Stomach (tissue), 9 donors: ENCODE data around the gene FLAD1. TPM values are rescaled to one million over a fixed set of nuclear protein-coding genes. Genes with fewer than 3 reads are reported as not detected.

Experiments
- DNase-seq, 2 donors: peaks; one replicate each; pipeline versions ENCODE4 v3.0.0 to v3.0.0-alpha.2; 2013 to 2019
- H3K27ac ChIP-seq, 5 donors: fragments of 200-600 bp in 4 of 5; sonication (generic) in 4 of 5; one replicate each; pipeline ENCODE4 v1.5.1; 2013 to 2019; ENCODE audit warnings: mild to moderate bottlenecking in 1 of 5, moderate library complexity in 1 of 5
- H3K27me3 ChIP-seq, 3 donors: fragments of 200-600 bp; sonication (generic); one replicate each; pipeline ENCODE4 v1.5.1; 2017 to 2019; ENCODE audit warnings: mixed run types in 1 of 3
- H3K36me3 ChIP-seq, 4 donors: fragments of 200-600 bp; sonication (generic); 1 replicate in 3 of 4; 2 replicates in 1 of 4; pipeline ENCODE4 v1.5.1; 2016 to 2019
- H3K4me1 ChIP-seq, 4 donors: fragments of 200-600 bp; sonication (generic); one replicate each; pipeline ENCODE4 v1.5.1; 2016 to 2019
- H3K4me3 ChIP-seq, 4 donors: fragments of 200-600 bp; sonication (generic) in 3 of 4; one replicate each; pipeline ENCODE4 v1.5.1; 2016 to 2019; ENCODE audit warnings: mild to moderate bottlenecking in 1 of 4
- H3K9me3 ChIP-seq, 4 donors: fragments of 200-600 bp; sonication (generic); one replicate each; pipeline ENCODE4 v1.5.1; 2016 to 2019
- EP300 ChIP-seq: sonication (generic); formaldehyde crosslinking; IDR thresholded peaks from one replicate; pipeline ENCODE4 v1.6.1; 2017; ENCODE audit warnings: antibody characterized with exemption
- POLR2A ChIP-seq, 4 donors: fragments of 450-650 bp; IDR thresholded peaks; one replicate each; pipeline ENCODE4 v1.6.1; 2016; ENCODE audit warnings: antibody characterized with exemption in 4 of 4, control low read depth in 2 of 4, mild to moderate bottlenecking in 1 of 4, moderate library complexity in 1 of 4
- POLR2AphosphoS5 ChIP-seq, 3 donors: sonication (generic); formaldehyde crosslinking; IDR thresholded peaks; one replicate each; pipeline ENCODE4 v1.6.1; 2016; ENCODE audit warnings: antibody characterized with exemption in 3 of 3
- WGBS, 5 donors: extraction: QIAGEN DNeasy Blood & Tissue Kit in 3 of 5; methylation state at CpG; one replicate each; pipeline versions ENCODE4 v1.1.5 to v1.1.7; 2013 to 2018; 5-methylcytosine and 5-hydroxymethylcytosine counted together
- intact Hi-C: fragments of 100-400 bp; cut with DNase I; formaldehyde crosslinking; loops from one replicate; pipeline ENCODE4 v1.15.1; 2023; ENCODE audit warnings: low total_unique reads
- polyA plus RNA-seq, 3 donors: library from polyadenylated mRNA; stranded (reverse); fragments of 200-250 nt; gene quantifications; one replicate each; pipeline ENCODE4 v1.2.3, GENCODE V29; 2013
- total RNA-seq, 5 donors: library from RNA; depleted of rRNA; stranded (reverse); fragments of >200 nt; gene quantifications; one replicate each; pipeline versions ENCODE4 v1.1.0 to v1.2.3, GENCODE V29; 2014 to 2016
- TF ChIP-seq, protein P1 (sequence below), 7 experiments: fragments of 450-650 bp in 4 of 7; fragments of 200-600 bp in 3 of 7; sonication (generic) in 3 of 7; IDR thresholded peaks; one replicate each; pipeline ENCODE4 v1.5.1; 2016 to 2019; ENCODE audit warnings: antibody characterized with exemption in 7 of 7, control low read depth in 2 of 7, mild to moderate bottlenecking in 1 of 7
- donor health status: healthy with polysubstance abuse.
- donor health status: Bipolar disorder and iron deficiency.
- donor health status: healthy.

Gene FLAD1
- total and polyA plus RNA-seq, 8 donors = 14.1 to 76.5 (median 42.1) TPM

DNA sequence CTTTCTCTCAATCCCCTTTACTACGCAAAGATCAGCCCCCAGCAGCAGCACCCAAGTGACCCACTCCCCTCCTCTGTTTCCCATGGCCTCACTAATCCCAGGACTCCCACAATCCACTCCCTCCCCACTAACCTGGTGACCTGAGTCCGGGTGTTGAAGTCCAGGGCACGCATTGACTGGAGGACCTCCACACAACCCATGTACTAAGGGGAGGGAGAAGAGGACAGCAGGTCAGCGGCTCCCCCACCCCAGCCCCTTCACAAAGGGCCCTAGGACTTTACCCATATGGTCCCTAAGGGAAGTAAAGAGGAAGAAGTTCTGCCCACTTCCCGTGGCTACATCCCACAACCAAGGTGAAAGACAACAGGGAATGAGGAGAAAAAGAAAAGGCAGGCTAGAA lies 13.9 kb upstream of the FLAD1 start:
- TF ChIP-seq POLR2AphosphoS5 (IDR thresholded peaks at IDR 0.05) (no peak), EP300 (no peak), POLR2A (IDR thresholded peaks at IDR 0.05) (no peak)
- TF ChIP-seq, protein P1, sequence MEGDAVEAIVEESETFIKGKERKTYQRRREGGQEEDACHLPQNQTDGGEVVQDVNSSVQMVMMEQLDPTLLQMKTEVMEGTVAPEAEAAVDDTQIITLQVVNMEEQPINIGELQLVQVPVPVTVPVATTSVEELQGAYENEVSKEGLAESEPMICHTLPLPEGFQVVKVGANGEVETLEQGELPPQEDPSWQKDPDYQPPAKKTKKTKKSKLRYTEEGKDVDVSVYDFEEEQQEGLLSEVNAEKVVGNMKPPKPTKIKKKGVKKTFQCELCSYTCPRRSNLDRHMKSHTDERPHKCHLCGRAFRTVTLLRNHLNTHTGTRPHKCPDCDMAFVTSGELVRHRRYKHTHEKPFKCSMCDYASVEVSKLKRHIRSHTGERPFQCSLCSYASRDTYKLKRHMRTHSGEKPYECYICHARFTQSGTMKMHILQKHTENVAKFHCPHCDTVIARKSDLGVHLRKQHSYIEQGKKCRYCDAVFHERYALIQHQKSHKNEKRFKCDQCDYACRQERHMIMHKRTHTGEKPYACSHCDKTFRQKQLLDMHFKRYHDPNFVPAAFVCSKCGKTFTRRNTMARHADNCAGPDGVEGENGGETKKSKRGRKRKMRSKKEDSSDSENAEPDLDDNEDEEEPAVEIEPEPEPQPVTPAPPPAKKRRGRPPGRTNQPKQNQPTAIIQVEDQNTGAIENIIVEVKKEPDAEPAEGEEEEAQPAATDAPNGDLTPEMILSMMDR (IDR thresholded peaks at IDR 0.05) = no peak
- peaks cover 30 to 58% (median 51%) of the 10 kb centered on the region in 4 donors for H3K36me3 ChIP-seq
- WGBS, 5 donors = 50 to 70% (median 61%) methylated on average over 5 of the region's 5 CpGs
- peak overlapping the region; percentile 42 to 64 (median 43) for H3K4me3 ChIP-seq
- H3K27ac ChIP-seq = peak overlapping the region; percentile 12 to 100 (median 99)
- no peaks in the 10 kb centered on the region for H3K9me3 ChIP-seq
- no peaks in the 10 kb centered on the region for H3K27me3 ChIP-seq
- intact Hi-C loops = loop anchor here (10.0 kb wide), 1 partner anchor 46 kb away; no protein-coding TSS in a partner anchor
- DNase-seq = no peak
- peaks cover 41 to 80% (median 78%) of the 10 kb centered on the region in 4 donors for H3K4me1 ChIP-seq

DNA sequence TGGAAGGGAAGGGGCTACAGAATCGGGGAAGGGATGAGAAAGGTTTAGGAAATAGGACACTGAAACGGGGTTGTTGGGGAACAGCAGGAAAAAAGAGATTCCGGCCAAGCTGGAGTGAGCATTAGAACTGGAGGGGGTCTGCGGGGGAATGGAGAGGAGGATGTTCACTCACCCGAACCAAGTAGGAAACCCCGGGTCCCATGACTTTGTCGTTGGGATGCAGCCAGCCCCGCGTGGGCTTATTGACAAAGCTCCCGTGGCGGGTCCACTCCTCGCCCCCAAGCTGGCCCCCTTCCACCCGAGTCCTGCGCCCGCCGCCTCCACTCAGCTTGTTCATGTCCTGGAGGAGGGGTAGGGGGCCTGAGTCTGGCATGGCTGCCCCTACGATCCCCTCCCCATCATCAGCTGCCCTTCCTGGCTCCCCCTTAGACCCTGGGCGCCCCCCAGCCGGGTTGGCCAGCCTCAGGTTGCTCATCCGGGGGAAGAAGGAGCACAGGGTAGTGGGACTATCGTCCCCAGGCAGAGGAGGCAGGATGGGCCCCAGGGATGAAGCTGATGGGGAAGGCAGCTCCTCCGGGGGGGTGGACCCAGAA lies 13.2 kb upstream of the FLAD1 start:
- Histone ChIP-seq H3K36me3 (peaks cover 30 to 51% (median 44%) of the 10 kb centered on the region in 4 donors), H3K4me1 (peaks cover 41 to 76% (median 71%) of the 10 kb centered on the region in 4 donors), H3K9me3 (no peaks in the 10 kb centered on the region), H3K27me3 (no peaks in the 10 kb centered on the region), H3K27ac (peak overlapping the region; percentile 82 to 100 (median 99)), H3K4me3 (peak overlapping the region; percentile 42 to 64 (median 43))
- intact Hi-C loops = loop anchor here (10.0 kb wide), 1 partner anchor 45 kb away; no protein-coding TSS in a partner anchor
- peak in 1 of 2 donors; percentile 57 for DNase-seq
- 31 to 50% (median 41%) methylated on average over 20 to 22 of the region's 22 CpGs for WGBS, 5 donors
- TF ChIP-seq POLR2A (IDR thresholded peaks at IDR 0.05) = no peak
- TF ChIP-seq, protein P1 (IDR thresholded peaks at IDR 0.05) = no peak
- TF ChIP-seq POLR2AphosphoS5 (IDR thresholded peaks at IDR 0.05) = no peak
- no peak for TF ChIP-seq EP300

DNA sequence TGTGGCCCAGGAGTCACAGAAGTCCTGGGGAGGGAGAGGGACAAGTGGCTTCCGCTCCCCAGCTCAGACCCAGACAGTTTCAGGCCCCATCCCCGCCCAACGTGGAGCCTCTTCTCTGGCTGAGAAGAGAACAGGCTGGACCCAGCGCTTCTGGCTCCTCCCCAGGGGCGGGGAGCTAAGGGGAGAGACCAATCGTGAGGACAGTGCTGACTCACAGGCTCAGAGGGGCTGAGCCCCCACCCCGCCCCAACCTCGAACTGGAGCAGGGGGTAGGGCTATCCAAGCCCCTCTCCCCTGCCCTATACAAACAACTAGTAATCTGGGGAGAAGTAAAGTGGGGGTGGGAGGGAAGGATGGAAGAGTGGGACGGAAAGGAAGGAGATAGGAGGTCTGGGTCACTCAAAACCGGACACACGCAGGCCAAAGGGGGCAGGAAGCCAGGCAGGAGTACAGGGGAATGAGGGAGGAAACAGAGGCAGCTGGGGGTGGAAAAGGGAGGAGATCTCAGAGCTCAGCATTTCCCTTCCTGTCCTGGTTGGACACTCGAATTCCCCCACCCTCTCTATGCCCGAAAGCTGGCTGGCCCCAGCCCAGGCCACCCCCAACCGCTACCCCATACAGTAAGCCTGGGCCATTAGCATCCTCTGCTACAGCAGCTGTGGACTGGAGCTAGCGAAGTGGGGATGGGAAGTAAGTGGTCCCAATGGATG lies 12.4 kb upstream of the FLAD1 start, which contains the start of gene SHC1:
Gene SHC1 (minus strand): TSS at position 117 of the 710 bp plus-strand sequence. CDS start 221 bp downstream, outside the sequence.
- peak; percentile 83 to 96 for DNase-seq
- H3K4me1 ChIP-seq = peaks cover 43 to 77% (median 64%) of the 10 kb centered on the region in 4 donors
- WGBS, 5 donors = 19 to 34% (median 28%) methylated on average over 9 to 15 of the region's 15 CpGs
- H3K9me3 ChIP-seq = no peaks in the 10 kb centered on the region
- TF ChIP-seq POLR2AphosphoS5 (IDR thresholded peaks at IDR 0.05) (peak; percentile 86 to 90 (median 89)), POLR2A (IDR thresholded peaks at IDR 0.05) (peak in 1 of 4 donors; percentile 12), EP300 (no peak)
- TF ChIP-seq, protein P1 (IDR thresholded peaks at IDR 0.05) = no peak
- peak within 1 kb of the TSS; percentile 82 to 100 (median 99) for H3K27ac ChIP-seq
- no peaks in the 10 kb centered on the region for H3K27me3 ChIP-seq
- intact Hi-C loops = no loop called here
- peak within 1 kb of the TSS; percentile 42 to 64 (median 43) for H3K4me3 ChIP-seq
- H3K36me3 ChIP-seq = peaks cover 22 to 42% (median 35%) of the 10 kb centered on the region in 4 donors

DNA sequence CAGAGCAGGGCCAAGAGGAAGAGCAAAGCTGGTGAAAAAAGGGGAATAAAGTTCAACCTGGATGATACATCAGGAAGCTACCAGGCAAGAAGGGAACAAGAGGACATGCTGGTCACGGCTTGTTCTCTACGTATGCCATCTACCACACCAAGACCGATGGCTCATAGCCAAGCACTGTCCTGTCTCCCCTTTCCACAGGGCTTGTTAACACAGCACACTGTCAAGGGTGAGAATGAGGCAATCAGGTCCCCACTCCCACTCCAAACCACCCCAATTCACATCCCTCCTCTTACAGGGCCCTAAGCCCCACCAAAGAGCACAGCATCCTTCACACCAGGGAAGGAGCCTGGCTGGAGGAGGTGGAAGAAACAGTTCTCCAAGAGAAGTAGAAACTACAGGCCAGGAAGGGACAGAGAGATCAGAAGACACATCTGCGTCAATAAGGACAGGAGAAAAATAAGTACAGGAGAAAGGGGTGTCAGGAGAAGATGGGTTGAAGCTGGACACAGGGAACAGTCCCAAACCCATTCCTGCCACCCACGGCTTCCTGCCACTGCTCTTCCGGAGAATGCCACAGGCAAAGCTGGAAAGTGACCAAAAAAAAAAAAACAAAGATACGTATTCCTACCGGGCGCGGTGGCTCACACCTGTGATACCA lies 11.7 kb upstream of the FLAD1 start:
- 24 to 40% (median 30%) methylated on average over 10 of the region's 10 CpGs for WGBS, 5 donors
- H3K4me3 ChIP-seq = peak overlapping the region; percentile 42 to 64 (median 43)

More for the DNA sequence above, 11.7 kb upstream of the FLAD1 start:
- intact Hi-C loops = no loop called here
- H3K27ac ChIP-seq = peak overlapping the region; percentile 82 to 100 (median 99)
- DNase-seq = peak; percentile 8 to 50
- no peaks in the 10 kb centered on the region for H3K9me3 ChIP-seq
- H3K4me1 ChIP-seq = peaks cover 49 to 83% (median 68%) of the 10 kb centered on the region in 4 donors
- peaks cover 15 to 35% (median 29%) of the 10 kb centered on the region in 4 donors for H3K36me3 ChIP-seq
- TF ChIP-seq POLR2AphosphoS5 (IDR thresholded peaks at IDR 0.05) (peak in 1 of 3 donors; percentile 9), POLR2A (IDR thresholded peaks at IDR 0.05) (no peak)
- H3K27me3 ChIP-seq = no peaks in the 10 kb centered on the region
